ENCODE measurements around the gene NIPAL4.

The NIPAL4 gene

GRCh38 chr5:157443041-157443549 lies 16.9 kb upstream of the NIPAL4 start:
- TF ChIP-seq ARNT (IDR thresholded peaks at IDR 0.05), result no peak
- no peak for TF ChIP-seq FOXK2 (IDR thresholded peaks at IDR 0.05)
- no peak for TF ChIP-seq BHLHE40 (IDR thresholded peaks at IDR 0.05; ENCODE audit: borderline replicate concordance)
- TF ChIP-seq FOXM1 (IDR thresholded peaks at IDR 0.05; ENCODE audit: borderline replicate concordance), result no peak
- TF ChIP-seq HDGF (IDR thresholded peaks at IDR 0.05; ENCODE audit: borderline replicate concordance), result no peak
- TF ChIP-seq SP1 (IDR thresholded peaks at IDR 0.05), result no peak
- TF ChIP-seq ELF4 (IDR thresholded peaks at IDR 0.05), result no peak
- TF ChIP-seq L3MBTL2 (conservative IDR thresholded peaks at IDR 0.05), result no peak
- no peak for TF ChIP-seq ZNF384 (IDR thresholded peaks at IDR 0.05)
- TF ChIP-seq CTBP1 (IDR thresholded peaks at IDR 0.05; ENCODE audit: borderline replicate concordance), result no peak
- no peak for TF ChIP-seq FOXA1 (IDR thresholded peaks at IDR 0.05)
- TF ChIP-seq NFRKB (IDR thresholded peaks at IDR 0.05), result no peak
- TF ChIP-seq PKNOX1 (IDR thresholded peaks at IDR 0.05), result no peak
- no peak for TF ChIP-seq TARDBP (IDR thresholded peaks at IDR 0.05)
- POLR2A ChIA-PET, result no interaction called here
- no peak for DNase-seq (ENCODE audit: extremely low spot score)
- CTCF ChIA-PET, result no interaction called here

GRCh38 chr5:157444224-157444623 lies 15.8 kb upstream of the NIPAL4 start:
- TF ChIP-seq FOXM1 (IDR thresholded peaks at IDR 0.05; ENCODE audit: borderline replicate concordance) (no peak), ELF4 (IDR thresholded peaks at IDR 0.05) (no peak), FOXA1 (IDR thresholded peaks at IDR 0.05) (no peak), BHLHE40 (IDR thresholded peaks at IDR 0.05; ENCODE audit: borderline replicate concordance) (no peak), CTBP1 (IDR thresholded peaks at IDR 0.05; ENCODE audit: borderline replicate concordance) (no peak), ZNF384 (IDR thresholded peaks at IDR 0.05) (no peak), LEF1 (IDR thresholded peaks at IDR 0.05; ENCODE audit: borderline replicate concordance) (no peak), SUZ12 (IDR thresholded peaks at IDR 0.05) (no peak), SP1 (IDR thresholded peaks at IDR 0.05) (no peak), ARNT (IDR thresholded peaks at IDR 0.05) (no peak), NFRKB (IDR thresholded peaks at IDR 0.05) (no peak), PKNOX1 (IDR thresholded peaks at IDR 0.05) (no peak)
- DNase-seq (ENCODE audit: extremely low spot score), result no peak
- CTCF ChIA-PET, result no interaction called here
- POLR2A ChIA-PET, result no interaction called here

GRCh38 chr5:157445745-157446411 lies 14.1 kb upstream of the NIPAL4 start:
- ChIA-PET CTCF (no interaction called here), POLR2A (no interaction called here)
- no peak for TF ChIP-seq L3MBTL2 (conservative IDR thresholded peaks at IDR 0.05)
- TF ChIP-seq CTBP1 (IDR thresholded peaks at IDR 0.05; ENCODE audit: borderline replicate concordance), result no peak
- no peak for TF ChIP-seq NFRKB (IDR thresholded peaks at IDR 0.05)
- no peak for TF ChIP-seq BHLHE40 (IDR thresholded peaks at IDR 0.05; ENCODE audit: borderline replicate concordance)
- TF ChIP-seq SP1 (IDR thresholded peaks at IDR 0.05), result no peak
- TF ChIP-seq FOXA1 (IDR thresholded peaks at IDR 0.05), result no peak
- TF ChIP-seq PKNOX1 (IDR thresholded peaks at IDR 0.05), result no peak
- no peak for TF ChIP-seq LEF1 (IDR thresholded peaks at IDR 0.05; ENCODE audit: borderline replicate concordance)
- no peak for TF ChIP-seq ARNT (IDR thresholded peaks at IDR 0.05)
- TF ChIP-seq FOXK2 (IDR thresholded peaks at IDR 0.05), result no peak
- no peak for TF ChIP-seq ELF4 (IDR thresholded peaks at IDR 0.05)
- TF ChIP-seq SUZ12 (IDR thresholded peaks at IDR 0.05), result no peak
- no peak for TF ChIP-seq HDGF (IDR thresholded peaks at IDR 0.05; ENCODE audit: borderline replicate concordance)
- no peak for TF ChIP-seq FOXM1 (IDR thresholded peaks at IDR 0.05; ENCODE audit: borderline replicate concordance)
- TF ChIP-seq ZNF384 (IDR thresholded peaks at IDR 0.05), result no peak
- TF ChIP-seq TARDBP (IDR thresholded peaks at IDR 0.05), result no peak
- DNase-seq (ENCODE audit: extremely low spot score), result no peak

GRCh38 chr5:157446412-157446935 lies 13.5 kb upstream of the NIPAL4 start:
- TF ChIP-seq PKNOX1 (IDR thresholded peaks at IDR 0.05), result no peak
- no peak for DNase-seq (ENCODE audit: extremely low spot score)
- ChIA-PET POLR2A (no interaction called here), CTCF (interaction anchor here (0.5 kb wide), 1 partner anchor 15 kb away, joined by 4 read pairs; no protein-coding TSS in a partner anchor)

GRCh38 chr5:157447201-157447637 lies 12.8 kb upstream of the NIPAL4 start:
- CTCF ChIA-PET, result no interaction called here
- POLR2A ChIA-PET, result no interaction called here
- no peak for DNase-seq (ENCODE audit: extremely low spot score)
- TF ChIP-seq TARDBP (IDR thresholded peaks at IDR 0.05) (no peak), LEF1 (IDR thresholded peaks at IDR 0.05; ENCODE audit: borderline replicate concordance) (no peak), PKNOX1 (IDR thresholded peaks at IDR 0.05) (no peak), FOXM1 (IDR thresholded peaks at IDR 0.05; ENCODE audit: borderline replicate concordance) (no peak), FOXK2 (IDR thresholded peaks at IDR 0.05) (no peak)
